Ishikawa (cell line): ENCODE measurements around the gene OR10H2.

Experiments
- CEBPB ChIP-seq: IDR thresholded peaks from 2 replicates; pipeline ENCODE4 v1.6.1; 2012
- CREB1 ChIP-seq: IDR thresholded peaks from 2 replicates; pipeline ENCODE4 v1.6.1; 2012; ENCODE audit warnings: low read depth
- EGR1 ChIP-seq: IDR thresholded peaks from 2 replicates; pipeline ENCODE4 v1.6.1; 2012
- EP300 ChIP-seq: IDR thresholded peaks from 2 replicates; pipeline ENCODE4 v1.6.1; 2012; ENCODE audit warnings: borderline replicate concordance
- FOXM1 ChIP-seq: IDR thresholded peaks from 2 replicates; pipeline ENCODE4 v1.6.1; 2012; ENCODE audit warnings: low read depth, borderline replicate concordance
- MAX ChIP-seq: IDR thresholded peaks from 2 replicates; pipeline ENCODE4 v1.6.1; 2012
- NFIC ChIP-seq: IDR thresholded peaks from 2 replicates; pipeline ENCODE4 v1.6.1; 2012
- RAD21 ChIP-seq: IDR thresholded peaks from 2 replicates; pipeline ENCODE4 v1.6.1; 2012; ENCODE audit warnings: low read depth
- REST ChIP-seq: IDR thresholded peaks from 2 replicates; pipeline ENCODE4 v1.6.1; 2012; ENCODE audit warnings: low read depth, mild to moderate bottlenecking
- TAF1 ChIP-seq: IDR thresholded peaks from 2 replicates; pipeline ENCODE4 v1.6.1; 2012; ENCODE audit warnings: low read depth, mild to moderate bottlenecking
- TCF12 ChIP-seq: IDR thresholded peaks from 2 replicates; pipeline ENCODE4 v1.6.1; 2012; ENCODE audit warnings: low read depth
- TEAD4 ChIP-seq: IDR thresholded peaks from 2 replicates; pipeline ENCODE4 v1.6.1; 2012
- USF1 ChIP-seq: IDR thresholded peaks from 2 replicates; pipeline ENCODE4 v1.6.1; 2012
- YY1 ChIP-seq: IDR thresholded peaks from 2 replicates; pipeline ENCODE4 v1.6.1; 2012; ENCODE audit warnings: low read depth
- ZBTB7A ChIP-seq: IDR thresholded peaks from 2 replicates; pipeline ENCODE4 v1.6.1; 2012; ENCODE audit warnings: low read depth

The OR10H2 gene

GRCh38 chr19:15758379-15758778 is 30.6 kb downstream of the OR10H2 start:
- no peak for TF ChIP-seq EP300
- no peak for TF ChIP-seq YY1
- no peak for TF ChIP-seq TCF12
- TF ChIP-seq TEAD4 = no peak
- TF ChIP-seq TAF1 = no peak

GRCh38 chr19:15759962-15760565 is 32.2 kb downstream of the OR10H2 start:
- TF ChIP-seq RAD21 = peak; percentile 9; the same call in 1 of the 2 replicates
- no peak for TF ChIP-seq TEAD4
- no peak for TF ChIP-seq TCF12

GRCh38 chr19:15769586-15769985 is 41.8 kb downstream of the OR10H2 start:
- TF ChIP-seq REST (peak; percentile 90), TAF1 (no peak)

- TF ChIP-seq NFIC = no peak
- TF ChIP-seq CREB1 = no peak
- TF ChIP-seq EP300 = no peak
- no peak for TF ChIP-seq TCF12
- TF ChIP-seq FOXM1 = no peak
Measured at GRCh38 chr19:15775249-15775648, 47.4 kb downstream of the OR10H2 start.

GRCh38 chr19:15776264-15776663 is 48.4 kb downstream of the OR10H2 start:
- no peak for TF ChIP-seq RAD21
- TF ChIP-seq FOXM1 = no peak
- TF ChIP-seq REST = no peak
- no peak for TF ChIP-seq EP300
- TF ChIP-seq CEBPB = no peak
- TF ChIP-seq MAX = no peak
- TF ChIP-seq TEAD4 = no peak
- no peak for TF ChIP-seq NFIC
- no peak for TF ChIP-seq YY1
- TF ChIP-seq TCF12 = no peak
- TF ChIP-seq ZBTB7A = no peak
- no peak for TF ChIP-seq CREB1
- no peak for TF ChIP-seq EGR1
- TF ChIP-seq USF1 = no peak
- no peak for TF ChIP-seq TAF1

- no peak for TF ChIP-seq RAD21
- no peak for TF ChIP-seq EGR1
- no peak for TF ChIP-seq USF1
- no peak for TF ChIP-seq TCF12
- TF ChIP-seq CREB1 = no peak
- TF ChIP-seq NFIC = no peak
- TF ChIP-seq YY1 = no peak
- TF ChIP-seq EP300 = no peak
- TF ChIP-seq CEBPB = no peak
- TF ChIP-seq REST = no peak
- no peak for TF ChIP-seq TEAD4
- TF ChIP-seq TAF1 = no peak
- TF ChIP-seq MAX = no peak
- no peak for TF ChIP-seq FOXM1
- no peak for TF ChIP-seq ZBTB7A
Measured at GRCh38 chr19:15776991-15777970, 49.5 kb downstream of the OR10H2 start.
